ENCODE data around the gene KRT36. TPM values are rescaled to one million over a fixed set of nuclear protein-coding genes. Genes with fewer than 3 reads are reported as not detected.

Gene KRT36
- total and polyA plus RNA-seq, 10 of the 15 experiments (the other 5 are each of a cell fraction or from before 2014, with no cell fraction given), result not detected

DNA sequence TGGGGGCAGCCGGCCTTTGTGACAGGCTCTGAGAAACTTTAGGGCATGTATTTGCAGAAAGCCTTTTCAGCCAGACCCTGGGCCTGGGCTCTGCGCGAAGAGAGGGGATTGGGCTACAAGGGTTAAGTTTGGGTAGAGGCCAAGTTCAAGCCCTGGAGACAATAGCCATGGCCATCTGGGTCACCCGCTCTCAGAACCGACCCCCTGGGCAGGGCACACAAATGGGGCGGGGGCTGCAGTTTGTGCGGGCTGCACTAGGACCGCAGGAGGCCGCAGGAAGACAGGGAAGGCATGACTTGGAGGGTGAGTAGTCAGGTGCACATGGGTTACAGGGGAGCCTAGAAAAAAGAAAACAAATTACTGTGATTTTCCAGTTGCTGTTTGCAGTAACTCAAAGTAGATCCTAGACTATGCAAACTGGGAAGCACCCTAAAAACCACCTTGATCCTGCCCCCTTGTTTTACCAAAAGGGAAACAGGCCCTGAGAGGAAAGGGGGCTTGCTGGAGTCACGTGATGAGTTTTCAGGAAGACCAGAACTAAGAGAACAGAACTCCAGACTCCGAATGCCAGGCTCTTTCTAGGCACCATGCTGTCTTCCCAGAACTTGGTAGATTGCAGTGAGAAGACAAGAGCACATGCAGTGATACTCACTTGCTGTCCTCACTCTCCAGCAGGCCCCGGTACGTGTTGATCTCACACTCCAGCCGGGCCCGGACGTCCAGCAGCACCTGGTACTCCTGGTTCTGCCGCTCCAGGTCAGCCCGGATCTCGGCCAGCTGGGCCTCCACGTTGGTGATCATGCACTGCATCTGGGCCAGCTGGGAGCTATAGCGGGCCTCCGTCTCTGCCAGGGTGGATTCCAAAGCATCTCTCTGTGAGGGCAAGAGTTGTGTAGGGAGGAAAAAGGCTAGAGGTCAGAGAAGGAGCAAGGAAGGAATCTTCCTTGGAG, 12.6 kb downstream of the KRT36 start:
- ChIA-PET POLR2A (no interaction called here), CTCF (no interaction called here), SMC1A (ENCODE audit: uncharacterized antibody, unreplicated experiment) (no interaction called here), RAD21 (ENCODE audit: unreplicated experiment) (no interaction called here)
- Histone ChIP-seq H2AFZ (ENCODE audit: control insufficient read depth, low read depth, low read length) (no peak overlapping the region), H3K4me1 (ENCODE audit: control insufficient read depth, insufficient read depth, low read length) (no peaks in the 10 kb centered on the region; the same call in 1 of the 2 replicates), H3K4me2 (ENCODE audit: control insufficient read depth, insufficient read depth) (no peak overlapping the region), H3K4me3 (no peak overlapping the region), H3K27me3 (replicated peaks in 1 of 2; ENCODE audit: control insufficient read depth in 2 of 2, insufficient read depth in 2 of 2, low read length in 1 of 2) (0 out of 4 replicates have a peak, but pooled peaks cover 1 to 3% of the 10 kb centered on the region in 2 experiments), H4K20me1 (ENCODE audit: control insufficient read depth, insufficient read depth) (no peaks in the 10 kb centered on the region), H3K27ac (ENCODE audit: control insufficient read depth, insufficient read depth) (no peak overlapping the region), H3K9ac (ENCODE audit: control insufficient read depth, insufficient read depth, low read length) (no peak overlapping the region), H3K36me3 (ENCODE audit: control insufficient read depth in 2 of 2, insufficient read depth in 2 of 2, low read length in 1 of 2) (no peaks in the 10 kb centered on the region), H3K9me3 (replicated peaks; ENCODE audit: control insufficient read depth, insufficient read depth, low read length) (no peaks in the 10 kb centered on the region), H3K79me2 (ENCODE audit: control insufficient read depth, insufficient read depth, low read length) (no peaks in the 10 kb centered on the region)
- FAIRE-seq (no peak), DNase-seq (ENCODE audit: low read depth, low spot score) (no peak), ATAC-seq (no peak)
- no TSS peak for BruUV-seq (replicated peaks)
- 29% methylated on average over 22 of the region's 22 CpGs for WGBS (ENCODE audit: insufficient coverage, insufficient replicate concordance, low lambda C conversion rate, missing lambda C conversion rate)
- in situ Hi-C loops (cut with MboI), result no loop called here
- TF ChIP-seq, protein P1, sequence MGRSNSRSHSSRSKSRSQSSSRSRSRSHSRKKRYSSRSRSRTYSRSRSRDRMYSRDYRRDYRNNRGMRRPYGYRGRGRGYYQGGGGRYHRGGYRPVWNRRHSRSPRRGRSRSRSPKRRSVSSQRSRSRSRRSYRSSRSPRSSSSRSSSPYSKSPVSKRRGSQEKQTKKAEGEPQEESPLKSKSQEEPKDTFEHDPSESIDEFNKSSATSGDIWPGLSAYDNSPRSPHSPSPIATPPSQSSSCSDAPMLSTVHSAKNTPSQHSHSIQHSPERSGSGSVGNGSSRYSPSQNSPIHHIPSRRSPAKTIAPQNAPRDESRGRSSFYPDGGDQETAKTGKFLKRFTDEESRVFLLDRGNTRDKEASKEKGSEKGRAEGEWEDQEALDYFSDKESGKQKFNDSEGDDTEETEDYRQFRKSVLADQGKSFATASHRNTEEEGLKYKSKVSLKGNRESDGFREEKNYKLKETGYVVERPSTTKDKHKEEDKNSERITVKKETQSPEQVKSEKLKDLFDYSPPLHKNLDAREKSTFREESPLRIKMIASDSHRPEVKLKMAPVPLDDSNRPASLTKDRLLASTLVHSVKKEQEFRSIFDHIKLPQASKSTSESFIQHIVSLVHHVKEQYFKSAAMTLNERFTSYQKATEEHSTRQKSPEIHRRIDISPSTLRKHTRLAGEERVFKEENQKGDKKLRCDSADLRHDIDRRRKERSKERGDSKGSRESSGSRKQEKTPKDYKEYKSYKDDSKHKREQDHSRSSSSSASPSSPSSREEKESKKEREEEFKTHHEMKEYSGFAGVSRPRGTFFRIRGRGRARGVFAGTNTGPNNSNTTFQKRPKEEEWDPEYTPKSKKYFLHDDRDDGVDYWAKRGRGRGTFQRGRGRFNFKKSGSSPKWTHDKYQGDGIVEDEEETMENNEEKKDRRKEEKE (IDR thresholded peaks at IDR 0.05), result no peak
- no peak for TF ChIP-seq GATAD2B (conservative IDR thresholded peaks at IDR 0.05; ENCODE audit: low read depth)
- no peak for TF ChIP-seq LARP7 (IDR thresholded peaks at IDR 0.05)
- TF ChIP-seq, protein P2, sequence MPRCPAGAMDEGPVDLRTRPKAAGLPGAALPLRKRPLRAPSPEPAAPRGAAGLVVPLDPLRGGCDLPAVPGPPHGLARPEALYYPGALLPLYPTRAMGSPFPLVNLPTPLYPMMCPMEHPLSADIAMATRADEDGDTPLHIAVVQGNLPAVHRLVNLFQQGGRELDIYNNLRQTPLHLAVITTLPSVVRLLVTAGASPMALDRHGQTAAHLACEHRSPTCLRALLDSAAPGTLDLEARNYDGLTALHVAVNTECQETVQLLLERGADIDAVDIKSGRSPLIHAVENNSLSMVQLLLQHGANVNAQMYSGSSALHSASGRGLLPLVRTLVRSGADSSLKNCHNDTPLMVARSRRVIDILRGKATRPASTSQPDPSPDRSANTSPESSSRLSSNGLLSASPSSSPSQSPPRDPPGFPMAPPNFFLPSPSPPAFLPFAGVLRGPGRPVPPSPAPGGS (IDR thresholded peaks at IDR 0.05; ENCODE audit: borderline replicate concordance, insufficient read depth, low read depth, low read length, poor library complexity, severe bottlenecking), result no peak
- TF ChIP-seq, protein P3, sequence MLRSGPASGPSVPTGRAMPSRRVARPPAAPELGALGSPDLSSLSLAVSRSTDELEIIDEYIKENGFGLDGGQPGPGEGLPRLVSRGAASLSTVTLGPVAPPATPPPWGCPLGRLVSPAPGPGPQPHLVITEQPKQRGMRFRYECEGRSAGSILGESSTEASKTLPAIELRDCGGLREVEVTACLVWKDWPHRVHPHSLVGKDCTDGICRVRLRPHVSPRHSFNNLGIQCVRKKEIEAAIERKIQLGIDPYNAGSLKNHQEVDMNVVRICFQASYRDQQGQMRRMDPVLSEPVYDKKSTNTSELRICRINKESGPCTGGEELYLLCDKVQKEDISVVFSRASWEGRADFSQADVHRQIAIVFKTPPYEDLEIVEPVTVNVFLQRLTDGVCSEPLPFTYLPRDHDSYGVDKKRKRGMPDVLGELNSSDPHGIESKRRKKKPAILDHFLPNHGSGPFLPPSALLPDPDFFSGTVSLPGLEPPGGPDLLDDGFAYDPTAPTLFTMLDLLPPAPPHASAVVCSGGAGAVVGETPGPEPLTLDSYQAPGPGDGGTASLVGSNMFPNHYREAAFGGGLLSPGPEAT (IDR thresholded peaks at IDR 0.05; ENCODE audit: low read depth), result no peak
- TF ChIP-seq CBFB (IDR thresholded peaks at IDR 0.05; ENCODE audit: low read depth), result no peak
- no peak for TF ChIP-seq POLR2A (IDR thresholded peaks at IDR 0.05; ENCODE audit: low read depth, low read length)
- TF ChIP-seq, protein P4, sequence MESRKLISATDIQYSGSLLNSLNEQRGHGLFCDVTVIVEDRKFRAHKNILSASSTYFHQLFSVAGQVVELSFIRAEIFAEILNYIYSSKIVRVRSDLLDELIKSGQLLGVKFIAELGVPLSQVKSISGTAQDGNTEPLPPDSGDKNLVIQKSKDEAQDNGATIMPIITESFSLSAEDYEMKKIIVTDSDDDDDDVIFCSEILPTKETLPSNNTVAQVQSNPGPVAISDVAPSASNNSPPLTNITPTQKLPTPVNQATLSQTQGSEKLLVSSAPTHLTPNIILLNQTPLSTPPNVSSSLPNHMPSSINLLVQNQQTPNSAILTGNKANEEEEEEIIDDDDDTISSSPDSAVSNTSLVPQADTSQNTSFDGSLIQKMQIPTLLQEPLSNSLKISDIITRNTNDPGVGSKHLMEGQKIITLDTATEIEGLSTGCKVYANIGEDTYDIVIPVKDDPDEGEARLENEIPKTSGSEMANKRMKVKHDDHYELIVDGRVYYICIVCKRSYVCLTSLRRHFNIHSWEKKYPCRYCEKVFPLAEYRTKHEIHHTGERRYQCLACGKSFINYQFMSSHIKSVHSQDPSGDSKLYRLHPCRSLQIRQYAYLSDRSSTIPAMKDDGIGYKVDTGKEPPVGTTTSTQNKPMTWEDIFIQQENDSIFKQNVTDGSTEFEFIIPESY (IDR thresholded peaks at IDR 0.05), result no peak
- TF ChIP-seq TCF3 (IDR thresholded peaks at IDR 0.05; ENCODE audit: borderline replicate concordance, insufficient read depth, low read depth, low read length), result no peak
- TF ChIP-seq TCF12 (IDR thresholded peaks at IDR 0.05; ENCODE audit: low read depth, low read length), result no peak
- TF ChIP-seq, protein P5, sequence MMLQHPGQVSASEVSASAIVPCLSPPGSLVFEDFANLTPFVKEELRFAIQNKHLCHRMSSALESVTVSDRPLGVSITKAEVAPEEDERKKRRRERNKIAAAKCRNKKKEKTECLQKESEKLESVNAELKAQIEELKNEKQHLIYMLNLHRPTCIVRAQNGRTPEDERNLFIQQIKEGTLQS (IDR thresholded peaks at IDR 0.05; ENCODE audit: borderline replicate concordance, extremely low read depth, low read depth, low read length), result no peak
- TF ChIP-seq ZNF384 (IDR thresholded peaks at IDR 0.05; ENCODE audit: borderline replicate concordance, low read depth, low read length), result no peak
- intact Hi-C loops (cut with micrococcal nuclease; ENCODE audit: unreplicated experiment), result no loop called here
